ENCODE measurements around the gene NT5M. TPM values are rescaled to one million over a fixed set of nuclear protein-coding genes. Genes with fewer than 3 reads are reported as not detected.

NT5M gene
- total RNA-seq, 1 donor from 2014 or later = 3.2 TPM

DNA sequence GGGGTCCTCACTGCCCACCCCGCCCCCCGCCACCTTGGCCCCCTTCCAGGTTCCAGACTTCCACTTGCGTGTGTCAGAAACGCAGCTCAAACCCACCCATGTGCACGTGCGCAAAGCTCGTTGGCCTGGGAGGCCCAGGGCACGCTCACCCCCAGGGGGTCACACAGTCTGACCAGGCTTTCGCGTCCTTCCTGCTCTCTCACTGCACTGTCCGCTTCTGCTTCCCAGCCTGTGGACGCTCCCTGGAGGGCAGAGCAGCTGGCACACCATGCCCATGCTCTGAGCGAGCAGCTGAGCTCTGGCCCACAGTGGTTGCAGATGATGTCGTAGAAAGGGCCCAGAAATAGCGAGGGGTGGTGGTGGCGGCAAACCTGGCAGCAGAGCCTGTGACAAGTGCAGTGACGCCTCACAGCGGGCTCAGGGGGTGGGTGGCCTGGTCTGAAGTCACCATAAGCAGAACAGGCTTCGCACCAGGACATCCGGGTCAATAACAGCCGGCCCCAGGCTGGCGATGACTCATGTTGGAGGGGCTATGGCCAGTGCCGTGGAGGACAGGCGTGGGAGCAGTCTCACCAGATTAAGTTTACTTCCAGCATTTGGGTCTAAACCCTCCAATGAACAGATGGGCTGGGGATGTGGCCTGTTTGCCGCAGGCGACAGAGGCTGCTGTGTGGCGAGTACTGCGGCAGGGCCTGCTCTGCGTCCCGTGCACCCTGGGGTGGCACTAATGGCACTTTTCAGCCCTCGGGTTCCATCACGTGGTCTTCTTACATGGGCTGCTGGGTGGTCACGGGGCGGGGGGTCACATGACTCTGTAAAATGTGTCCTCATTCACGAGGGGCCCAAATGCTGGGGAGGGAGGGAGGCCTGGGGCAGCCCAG lies 49.0 kb downstream of the NT5M start:
- peak in 1 of 2 donors; percentile 34 for TF ChIP-seq POLR2AphosphoS5 (IDR thresholded peaks at IDR 0.05; ENCODE audit: insufficient read depth in 1 of 2, low read depth in 1 of 2)
- TF ChIP-seq, protein P1, sequence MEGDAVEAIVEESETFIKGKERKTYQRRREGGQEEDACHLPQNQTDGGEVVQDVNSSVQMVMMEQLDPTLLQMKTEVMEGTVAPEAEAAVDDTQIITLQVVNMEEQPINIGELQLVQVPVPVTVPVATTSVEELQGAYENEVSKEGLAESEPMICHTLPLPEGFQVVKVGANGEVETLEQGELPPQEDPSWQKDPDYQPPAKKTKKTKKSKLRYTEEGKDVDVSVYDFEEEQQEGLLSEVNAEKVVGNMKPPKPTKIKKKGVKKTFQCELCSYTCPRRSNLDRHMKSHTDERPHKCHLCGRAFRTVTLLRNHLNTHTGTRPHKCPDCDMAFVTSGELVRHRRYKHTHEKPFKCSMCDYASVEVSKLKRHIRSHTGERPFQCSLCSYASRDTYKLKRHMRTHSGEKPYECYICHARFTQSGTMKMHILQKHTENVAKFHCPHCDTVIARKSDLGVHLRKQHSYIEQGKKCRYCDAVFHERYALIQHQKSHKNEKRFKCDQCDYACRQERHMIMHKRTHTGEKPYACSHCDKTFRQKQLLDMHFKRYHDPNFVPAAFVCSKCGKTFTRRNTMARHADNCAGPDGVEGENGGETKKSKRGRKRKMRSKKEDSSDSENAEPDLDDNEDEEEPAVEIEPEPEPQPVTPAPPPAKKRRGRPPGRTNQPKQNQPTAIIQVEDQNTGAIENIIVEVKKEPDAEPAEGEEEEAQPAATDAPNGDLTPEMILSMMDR (IDR thresholded peaks at IDR 0.05) = no peak
- H3K27me3 ChIP-seq = no peaks in the 10 kb centered on the region
- no peaks in the 10 kb centered on the region for H3K36me3 ChIP-seq
- DNase-seq (ENCODE audit: extremely low spot score in 2 of 2) = peak in 1 of 2 donors; percentile 90
- H3K27ac ChIP-seq = no peak overlapping the region
- H3K4me3 ChIP-seq = no peak overlapping the region
- H3K4me1 ChIP-seq = peaks cover 12% of the 10 kb centered on the region
- intact Hi-C loops (cut with DNase I) = no loop called here
- H3K9me3 ChIP-seq = no peaks in the 10 kb centered on the region

DNA sequence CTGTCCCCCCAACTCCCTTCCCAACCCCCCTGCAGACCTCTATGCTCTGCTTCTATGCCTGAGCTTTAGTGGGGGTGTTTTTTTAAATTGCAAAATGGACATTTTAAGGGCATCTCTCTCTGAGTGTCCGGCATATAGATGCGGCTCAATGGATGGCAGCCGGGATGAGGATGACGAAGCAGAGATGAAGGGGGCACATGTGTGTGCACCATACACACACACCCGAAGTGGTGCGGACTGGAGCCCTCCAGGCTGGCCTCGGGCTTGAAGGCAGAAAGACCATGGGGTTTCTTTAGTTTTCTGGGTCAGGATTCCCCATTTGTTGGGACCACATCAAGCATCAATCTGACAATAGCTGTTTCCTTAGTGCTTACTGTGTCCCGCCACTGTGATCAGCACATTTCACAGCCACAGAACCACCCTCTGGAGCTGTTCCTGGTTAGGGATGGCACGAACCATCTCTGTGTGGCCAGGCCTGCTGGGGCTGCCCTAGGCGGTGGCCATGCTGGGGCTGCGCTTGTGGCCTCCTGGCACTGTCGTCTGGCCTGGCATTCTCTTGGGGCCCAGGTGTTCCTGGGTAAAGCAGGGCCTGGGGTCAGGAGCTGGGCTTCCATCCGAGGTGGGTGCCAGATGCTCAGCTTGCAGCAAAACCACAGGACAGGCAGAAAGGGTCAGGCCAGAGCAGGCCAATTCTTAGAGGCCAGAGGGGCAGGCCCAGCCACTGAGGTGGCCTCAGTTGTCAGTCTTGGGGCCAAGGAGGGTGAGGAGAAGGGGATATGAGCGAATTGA lies 49.9 kb downstream of the NT5M start:
- no peak overlapping the region for H3K27ac ChIP-seq
- H3K36me3 ChIP-seq = no peaks in the 10 kb centered on the region
- peaks cover 12% of the 10 kb centered on the region for H3K4me1 ChIP-seq
- intact Hi-C loops (cut with DNase I) = no loop called here
- H3K4me3 ChIP-seq = no peak overlapping the region
- no peaks in the 10 kb centered on the region for H3K9me3 ChIP-seq
- TF ChIP-seq, protein P1 (IDR thresholded peaks at IDR 0.05) = no peak
- TF ChIP-seq POLR2AphosphoS5 (IDR thresholded peaks at IDR 0.05; ENCODE audit: insufficient read depth in 1 of 2, low read depth in 1 of 2) (no peak), POLR2A (IDR thresholded peaks at IDR 0.05) (no peak)
- no peaks in the 10 kb centered on the region for H3K27me3 ChIP-seq
- no peak for DNase-seq (ENCODE audit: extremely low spot score in 2 of 2)

DNA sequence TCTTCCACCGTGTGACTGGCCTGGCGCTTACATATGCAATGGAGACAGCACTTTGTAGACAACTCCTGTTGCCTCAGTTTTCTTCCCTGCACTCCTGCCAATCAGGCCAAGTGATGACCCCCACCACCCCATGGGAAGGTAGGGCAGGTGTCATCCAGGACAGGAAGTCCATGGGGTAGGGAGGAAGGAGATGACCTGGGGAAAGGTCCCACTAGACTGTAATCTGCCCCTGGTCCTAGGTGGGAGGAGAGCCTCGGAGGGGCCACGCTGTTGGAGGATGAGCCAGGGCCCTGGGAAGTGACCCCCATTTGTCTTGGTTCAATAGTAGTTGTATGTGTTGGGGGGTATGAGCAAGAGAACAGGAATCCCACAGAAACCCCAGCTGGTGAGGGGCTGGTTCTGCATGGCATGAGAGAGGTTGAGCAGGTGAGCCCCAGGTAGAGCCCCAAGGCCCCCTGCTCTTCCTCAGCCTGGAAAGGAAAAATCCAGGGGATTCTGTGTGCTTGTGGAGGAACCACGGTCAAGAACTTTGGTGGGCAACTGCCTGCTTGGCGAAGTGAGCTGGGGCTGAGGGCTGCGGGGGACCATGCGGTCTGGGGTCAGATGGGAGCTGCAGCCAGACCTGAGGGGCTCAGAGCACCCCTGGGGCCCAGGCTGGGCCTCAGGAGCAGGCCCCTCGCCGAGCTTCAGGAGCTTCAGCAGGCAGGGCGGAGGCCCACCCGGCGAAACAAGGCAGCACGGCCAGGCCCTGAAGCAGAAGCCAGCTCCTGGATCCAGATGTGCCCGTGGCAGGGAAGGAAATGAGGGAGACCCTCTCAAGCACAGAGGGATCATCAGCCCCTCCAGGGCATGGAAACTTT lies 50.7 kb downstream of the NT5M start:
- Histone ChIP-seq H3K9me3 (no peaks in the 10 kb centered on the region), H3K36me3 (no peaks in the 10 kb centered on the region), H3K27me3 (no peaks in the 10 kb centered on the region), H3K4me1 (peaks cover 12% of the 10 kb centered on the region), H3K4me3 (no peak overlapping the region), H3K27ac (no peak overlapping the region)
- TF ChIP-seq POLR2A (IDR thresholded peaks at IDR 0.05) (no peak), POLR2AphosphoS5 (IDR thresholded peaks at IDR 0.05; ENCODE audit: insufficient read depth in 1 of 2, low read depth in 1 of 2) (no peak)
- TF ChIP-seq, protein P1 (IDR thresholded peaks at IDR 0.05) = no peak
- peak in 1 of 2 donors; percentile 87 for DNase-seq (ENCODE audit: extremely low spot score in 2 of 2)
- intact Hi-C loops (cut with DNase I) = loop anchor here (2.0 kb wide), 1 partner anchor 289 kb away; no protein-coding TSS in a partner anchor

DNA sequence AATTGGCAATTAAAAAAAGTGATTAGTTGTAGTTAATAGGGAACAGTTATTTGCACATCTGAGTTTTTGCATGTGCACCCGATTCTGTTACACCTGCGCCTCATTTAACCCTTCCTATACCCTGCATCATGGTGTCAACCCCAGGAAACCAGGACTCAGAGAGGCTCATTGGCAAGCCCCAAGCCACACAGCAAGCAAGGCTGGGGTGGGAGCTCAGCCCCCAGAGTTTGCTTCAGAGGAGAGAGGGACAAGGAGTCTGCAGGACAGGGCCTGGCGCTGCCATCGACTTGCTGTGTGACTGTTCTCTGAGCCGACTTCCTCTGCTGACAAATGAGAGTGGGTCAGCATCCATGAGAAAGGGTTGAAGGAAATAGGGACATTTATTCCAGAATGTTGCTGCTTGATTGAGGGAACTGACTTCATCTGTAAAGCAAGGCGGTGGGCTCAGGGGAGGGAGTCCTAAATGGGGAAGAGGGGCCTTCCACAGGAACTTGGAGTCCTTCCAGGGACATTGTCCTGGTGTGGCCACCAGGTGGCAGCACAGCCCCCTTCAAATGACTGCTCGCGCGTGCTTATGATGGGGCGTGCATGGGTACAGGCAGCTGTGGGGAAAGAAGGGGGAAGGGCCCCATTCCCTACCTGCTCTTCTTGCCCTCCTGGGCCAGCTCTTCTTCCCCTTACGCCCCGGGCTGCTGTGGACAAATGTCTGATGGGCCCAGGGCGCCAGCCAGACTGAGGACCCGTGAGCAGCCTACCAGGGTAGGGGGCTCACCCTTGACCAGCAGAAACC lies 51.6 kb downstream of the NT5M start:
- TF ChIP-seq POLR2AphosphoS5 (IDR thresholded peaks at IDR 0.05; ENCODE audit: insufficient read depth in 1 of 2, low read depth in 1 of 2) (peak in 1 of 2 donors; percentile 44), POLR2A (IDR thresholded peaks at IDR 0.05) (no peak)
- TF ChIP-seq, protein P1 (IDR thresholded peaks at IDR 0.05) = peak; percentile 91 to 97 (median 96)
- peaks cover 12% of the 10 kb centered on the region for H3K4me1 ChIP-seq
- H3K36me3 ChIP-seq = no peaks in the 10 kb centered on the region
- H3K27ac ChIP-seq = no peak overlapping the region
- intact Hi-C loops (cut with DNase I) = loop anchor here (2.0 to 5.0 kb wide), 2 partner anchors 143 to 288 kb away; partner anchors contain the start of gene RASD1
- no peaks in the 10 kb centered on the region for H3K27me3 ChIP-seq
- DNase-seq (ENCODE audit: extremely low spot score in 2 of 2) = peak in 1 of 2 donors; percentile 93
- H3K4me3 ChIP-seq = no peak overlapping the region
- H3K9me3 ChIP-seq = no peaks in the 10 kb centered on the region
